ENCODE results near the gene IZUMO2.
"Not testable (repeated sequence)": the region's sequence is repeated elsewhere in the genome, so short reads cannot be mapped to it uniquely, and the experiment has no call there.

DNA sequence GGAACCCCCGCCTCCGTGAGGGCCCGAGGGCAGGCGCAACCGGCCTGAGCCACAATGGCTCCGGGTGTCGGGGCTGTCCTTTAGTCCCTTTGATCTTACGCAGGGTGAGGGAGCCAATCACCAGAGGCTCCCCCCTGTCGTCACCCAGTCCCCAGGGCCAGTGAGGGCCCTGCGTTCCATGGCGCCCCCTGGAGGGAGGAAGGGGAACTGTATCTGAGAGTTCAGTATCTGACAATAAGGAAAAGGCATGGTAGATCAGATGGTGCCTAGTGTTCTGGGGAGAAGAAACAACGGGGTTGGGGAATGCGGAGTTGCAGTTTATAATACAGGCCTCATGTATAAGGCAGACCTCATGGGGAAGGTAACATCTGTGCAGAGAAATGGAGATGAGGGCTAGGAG lies 59.1 kb downstream of the IZUMO2 start:
- not testable (repeated sequence) for TF ChIP-seq ZFX (IDR thresholded peaks at IDR 0.05); CTCF (IDR thresholded peaks at IDR 0.05 in 2 of 3, conservative IDR thresholded peaks at IDR 0.05 in 1 of 3; ENCODE audit: borderline replicate concordance in 1 of 3, insufficient read depth in 1 of 3, low read depth in 2 of 3, low read length in 2 of 3); EZH2 (IDR thresholded peaks at IDR 0.05); POLR2A (IDR thresholded peaks at IDR 0.05; ENCODE audit: borderline replicate concordance, extremely low read depth, insufficient read depth, insufficient read length); ATF3 (IDR thresholded peaks at IDR 0.05); REST (IDR thresholded peaks at IDR 0.05; ENCODE audit: low read depth); RAD21 (IDR thresholded peaks at IDR 0.05; ENCODE audit: low read depth); TCF7L2 (IDR thresholded peaks at IDR 0.05; ENCODE audit: borderline replicate concordance, extremely low read depth, insufficient read depth, insufficient read length); MAX (IDR thresholded peaks at IDR 0.05); EGR1 (IDR thresholded peaks at IDR 0.05; ENCODE audit: low read depth); EZH2phosphoT487 (IDR thresholded peaks at IDR 0.05; ENCODE audit: borderline replicate concordance); SIN3A (IDR thresholded peaks at IDR 0.05; ENCODE audit: low read depth); ZNF274 (IDR thresholded peaks at IDR 0.05; ENCODE audit: low read depth, low read length)

All from HCT116 (cell line).